Psoas muscle (tissue), 8 donors: ENCODE results near the gene ZNF416. TPM values are rescaled to one million over a fixed set of nuclear protein-coding genes. Genes with fewer than 3 reads are reported as not detected.
A peak's percentile ranks its signal among the peaks of the same experiment; 100 is the strongest.

Source experiments
- ATAC-seq, 4 donors: fragments of 200-7000 bp; cut with Tn5 transposase; one replicate each; pipeline ENCODE4 v1.9.1; 2020; ENCODE audit warnings: moderate library complexity in 3 of 4, mild to moderate bottlenecking in 2 of 4
- DNase-seq, 2 donors: peaks; one replicate each; pipeline ENCODE4 v3.0.0-alpha.2; 2020
- H3K27ac ChIP-seq: fragments of 200-600 bp; one replicate; pipeline ENCODE4 v1.8.0; 2022
- H3K27me3 ChIP-seq, 3 donors: fragments of 200-600 bp in 1 of 3; one replicate each; pipeline versions ENCODE4 v1.6.1 to v1.8.0; 2013 to 2022; ENCODE audit warnings: low read length in 2 of 3, mild to moderate bottlenecking in 2 of 3, moderate library complexity in 1 of 3; ENCODE audit not compliant: insufficient read depth in 3 of 3
- H3K36me3 ChIP-seq, 2 donors: fragments of 200-600 bp in 1 of 2; one replicate each; pipeline versions ENCODE4 v1.6.1 to v1.8.0; 2013 to 2022; ENCODE audit warnings: low read depth in 1 of 2, mild to moderate bottlenecking in 1 of 2, moderate library complexity in 1 of 2; ENCODE audit not compliant: insufficient read depth in 1 of 2
- H3K4me1 ChIP-seq: fragments of 200-600 bp; one replicate; pipeline ENCODE4 v1.8.0; 2022
- H3K4me3 ChIP-seq: fragments of 200-600 bp; one replicate; pipeline ENCODE4 v1.8.0; 2022; ENCODE audit warnings: mild to moderate bottlenecking
- H3K9me3 ChIP-seq: fragments of 200-600 bp; one replicate; pipeline ENCODE4 v1.8.0; 2022
- WGBS, 3 donors: extraction: QIAGEN DNeasy Blood & Tissue Kit; methylation state at CpG; one replicate each; pipeline versions ENCODE4 v1.1.6 to v1.1.7; 2013; 5-methylcytosine and 5-hydroxymethylcytosine counted together
- intact Hi-C, 2 donors: fragments of 100-400 bp; cut with DNase I; formaldehyde crosslinking; loops; one replicate each; pipeline versions ENCODE4 v1.11.0 to v1.14.2; 2022
- long read RNA-seq, 2 donors: library from polyadenylated mRNA; unstranded; transcript quantifications; one replicate each; pipeline ENCODE4 v2.0.0, GENCODE V29; 2021
- polyA plus RNA-seq, 3 donors: library from polyadenylated mRNA; stranded (reverse); fragments of 200-250 nt; gene quantifications; one replicate each; pipeline ENCODE4 v1.2.3, GENCODE V29; 2013
- total RNA-seq, 4 donors: library from RNA; stranded (reverse); fragmentation: NEBNext Ultra II Directional in 2 of 4; extraction: Animal tissue kit (Norgen Biotek cat#: 25700) in 2 of 4; gene quantifications; one replicate each; pipeline versions ENCODE4 v1.2.1 to v1.2.4, GENCODE V29; 2021 to 2023
- TF ChIP-seq, protein P1 (sequence below): fragments of 200-600 bp; IDR thresholded peaks from one replicate; pipeline ENCODE4 v1.8.0; 2022; ENCODE audit warnings: antibody characterized with exemption
- donor health status: healthy with polysubstance abuse.
- donor health status: DM: no; HTN: no; CAD: no; lungs with moderate emphysema.
- donor health status: Bipolar disorder and iron deficiency.
- donor health status: healthy.
- donor health status: DM: yes; HTN: yes; CAD: no.
- donor health status: DM: no; HTN: no; CAD: no.
- donor health status: DM: no; HTN: no; CAD: no.
- donor health status: DM: yes; HTN: yes; CAD: no.

The ZNF416 gene
- total RNA-seq (1 to 10 TPM; 2.1 to 4.0 (median 2.4) TPM), polyA plus RNA-seq (1 to 10 TPM; 1.9 to 2.9 (median 2.3) TPM)
- long read RNA-seq, donor 1, transcript ZNF416-201 (4 exons, 2,561 nt): major isoform, 5 of 5 reads
- long read RNA-seq, donor 1, partial matches to known transcripts: 0 of 5 reads
- long read RNA-seq, donor 1, other reads (novel, unspliced or antisense): 0 of 5 reads
- long read RNA-seq, donor 2, transcript ZNF416-201 (4 exons, 2,561 nt): major isoform, 7 of 9 reads
- long read RNA-seq, donor 2, partial matches to known transcripts: 0 of 9 reads
- long read RNA-seq, donor 2, other reads (novel, unspliced or antisense): 2 of 9 reads

DNA sequence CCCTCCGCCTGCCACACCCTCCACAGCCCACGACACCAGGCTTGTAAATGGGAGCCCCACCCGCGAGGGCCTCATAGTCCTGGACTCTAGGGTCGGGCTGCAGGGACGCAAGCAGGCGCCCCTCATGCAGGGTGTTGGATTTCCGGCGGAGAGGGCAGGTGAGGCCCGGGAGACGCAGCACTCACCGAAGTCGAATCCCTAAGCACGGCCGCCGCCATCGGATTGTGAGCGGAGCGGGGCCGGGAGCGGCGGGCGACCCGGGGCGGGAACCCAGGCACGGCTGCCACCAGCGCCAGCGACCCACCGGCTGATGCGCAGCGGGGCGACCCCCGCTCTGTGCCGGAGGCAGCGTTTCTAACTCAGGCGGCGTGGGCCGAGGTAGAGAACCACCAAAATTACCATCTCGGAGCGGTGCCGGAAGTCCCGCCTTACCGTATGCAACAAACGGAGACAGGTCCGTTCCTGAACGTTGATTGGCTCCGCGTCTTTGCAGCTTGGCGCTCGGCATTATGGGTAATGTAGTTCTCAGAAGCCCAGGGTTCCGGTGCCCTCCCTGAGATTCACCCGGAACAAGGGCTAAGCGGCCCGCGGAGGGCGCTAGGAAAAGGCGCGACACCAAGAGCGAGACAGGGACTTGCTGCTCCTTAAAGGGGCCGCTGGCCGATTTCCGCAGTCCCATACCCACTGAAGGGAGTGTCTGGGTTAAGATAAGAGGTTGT lies at the start of gene ZNF416:
Gene ZNF416, minus strand, starts transcription at position 425 of the 719 bp plus-strand sequence. Its CDS starts 207 bp downstream, at position 218.
- H3K27me3 ChIP-seq: no peaks in the 10 kb centered on the region
- H3K27ac ChIP-seq: peak within 1 kb of the TSS; percentile 76
- H3K4me1 ChIP-seq: peaks cover 16% of the 10 kb centered on the region
- H3K4me3 ChIP-seq: peak within 1 kb of the TSS; percentile 100
- 0% methylated on average over 47 to 62 of the region's 62 CpGs for WGBS, 3 donors
- DNase-seq (peak; percentile 96 to 98), ATAC-seq (peak; percentile 98 to 100 (median 100))
- H3K9me3 ChIP-seq: peaks cover 51% of the 10 kb centered on the region
- intact Hi-C loops: loop anchor here in 1 of 2 donors (2.0 to 5.0 kb wide), 2 partner anchors 18 to 51 kb away; partner anchors contain the start of gene ZNF549
- H3K36me3 ChIP-seq: peaks cover 19 to 34% of the 10 kb centered on the region in 2 donors
- TF ChIP-seq, protein P1, sequence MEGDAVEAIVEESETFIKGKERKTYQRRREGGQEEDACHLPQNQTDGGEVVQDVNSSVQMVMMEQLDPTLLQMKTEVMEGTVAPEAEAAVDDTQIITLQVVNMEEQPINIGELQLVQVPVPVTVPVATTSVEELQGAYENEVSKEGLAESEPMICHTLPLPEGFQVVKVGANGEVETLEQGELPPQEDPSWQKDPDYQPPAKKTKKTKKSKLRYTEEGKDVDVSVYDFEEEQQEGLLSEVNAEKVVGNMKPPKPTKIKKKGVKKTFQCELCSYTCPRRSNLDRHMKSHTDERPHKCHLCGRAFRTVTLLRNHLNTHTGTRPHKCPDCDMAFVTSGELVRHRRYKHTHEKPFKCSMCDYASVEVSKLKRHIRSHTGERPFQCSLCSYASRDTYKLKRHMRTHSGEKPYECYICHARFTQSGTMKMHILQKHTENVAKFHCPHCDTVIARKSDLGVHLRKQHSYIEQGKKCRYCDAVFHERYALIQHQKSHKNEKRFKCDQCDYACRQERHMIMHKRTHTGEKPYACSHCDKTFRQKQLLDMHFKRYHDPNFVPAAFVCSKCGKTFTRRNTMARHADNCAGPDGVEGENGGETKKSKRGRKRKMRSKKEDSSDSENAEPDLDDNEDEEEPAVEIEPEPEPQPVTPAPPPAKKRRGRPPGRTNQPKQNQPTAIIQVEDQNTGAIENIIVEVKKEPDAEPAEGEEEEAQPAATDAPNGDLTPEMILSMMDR: peak; percentile 17

DNA sequence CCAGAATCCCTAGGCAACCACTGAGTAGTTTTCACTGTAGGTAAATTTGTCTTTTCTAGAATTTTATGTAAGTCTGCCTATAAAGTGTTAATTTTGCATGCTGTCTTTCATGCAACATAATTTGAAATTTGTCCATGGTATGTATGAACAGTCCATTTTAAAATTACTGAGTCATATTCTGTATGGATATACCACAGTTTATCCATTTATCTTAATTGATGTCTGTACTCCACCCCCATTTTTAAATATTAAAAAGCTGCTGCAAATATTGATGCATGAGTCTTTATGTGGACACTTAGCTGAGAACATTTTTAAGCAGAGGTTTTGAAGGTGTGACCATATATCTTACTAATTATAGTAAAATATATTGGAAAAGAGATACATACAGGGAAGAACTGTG lies 44.4 kb upstream of the ZNF416 start:
- Histone ChIP-seq H3K36me3 (peaks cover 41 to 63% of the 10 kb centered on the region in 2 donors), H3K27me3 (no peaks in the 10 kb centered on the region), H3K4me3 (no peak overlapping the region), H3K9me3 (peaks cover 98% of the 10 kb centered on the region), H3K4me1 (no peaks in the 10 kb centered on the region), H3K27ac (no peak overlapping the region)
- ATAC-seq (no peak), DNase-seq (no peak)
- TF ChIP-seq, protein P1: no peak
- intact Hi-C loops: no loop called here

DNA sequence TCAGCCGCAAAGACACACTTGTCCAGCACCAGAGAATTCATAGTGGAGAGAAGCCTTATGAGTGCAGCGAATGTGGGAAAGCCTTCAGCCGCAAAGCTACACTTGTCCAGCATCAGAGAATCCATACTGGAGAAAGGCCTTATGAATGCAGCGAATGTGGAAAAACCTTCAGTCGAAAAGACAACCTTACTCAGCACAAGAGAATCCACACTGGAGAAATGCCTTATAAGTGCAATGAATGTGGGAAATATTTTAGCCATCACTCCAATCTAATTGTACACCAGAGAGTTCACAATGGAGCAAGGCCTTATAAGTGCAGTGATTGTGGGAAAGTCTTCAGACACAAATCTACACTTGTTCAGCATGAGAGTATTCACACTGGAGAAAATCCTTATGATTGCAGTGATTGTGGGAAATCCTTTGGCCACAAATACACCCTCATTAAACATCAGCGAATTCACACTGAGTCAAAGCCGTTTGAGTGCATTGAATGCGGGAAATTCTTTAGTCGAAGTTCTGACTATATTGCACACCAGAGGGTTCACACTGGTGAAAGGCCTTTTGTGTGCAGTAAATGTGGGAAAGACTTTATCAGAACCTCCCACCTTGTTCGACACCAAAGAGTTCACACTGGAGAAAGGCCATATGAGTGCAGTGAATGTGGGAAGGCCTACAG lies 42.1 kb upstream of the ZNF416 start:
- H3K4me1 ChIP-seq: no peaks in the 10 kb centered on the region
- no peak overlapping the region for H3K27ac ChIP-seq
- H3K4me3 ChIP-seq: no peak overlapping the region
- WGBS, 3 donors: 98 to 99% (median 99%) methylated on average over 10 of the region's 10 CpGs
- intact Hi-C loops: no loop called here
- no peak for DNase-seq
- peaks cover 98% of the 10 kb centered on the region for H3K9me3 ChIP-seq
- TF ChIP-seq, protein P1: no peak
- no peaks in the 10 kb centered on the region for H3K27me3 ChIP-seq
- ATAC-seq: no peak
- H3K36me3 ChIP-seq: peaks cover 55 to 86% of the 10 kb centered on the region in 2 donors

DNA sequence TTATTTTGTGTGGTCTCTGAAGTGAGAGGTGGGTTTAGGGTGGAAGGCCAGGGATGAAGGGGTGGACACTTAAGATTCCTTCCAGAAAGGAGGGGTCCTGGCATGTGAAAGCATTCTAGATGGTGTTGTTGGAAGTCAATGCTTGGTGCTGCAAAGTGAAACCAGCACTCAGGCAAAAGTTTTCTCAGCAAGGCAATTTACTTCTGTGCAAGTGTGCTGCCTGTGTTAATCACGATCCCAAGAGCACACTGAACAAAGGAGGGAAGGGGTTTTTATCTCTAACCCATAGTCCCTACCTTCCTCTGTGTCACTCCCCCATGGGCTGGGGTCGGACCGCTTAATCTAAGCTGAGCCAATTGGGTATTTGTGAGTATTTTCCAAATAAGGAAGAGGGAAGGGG lies 36.6 kb upstream of the ZNF416 start:
- WGBS, 3 donors: 95 to 100% (median 98%) methylated on average over 3 of the region's 3 CpGs
- H3K4me3 ChIP-seq: peak overlapping the region; percentile 96
- H3K27me3 ChIP-seq: no peaks in the 10 kb centered on the region
- H3K9me3 ChIP-seq: peaks cover 67% of the 10 kb centered on the region
- DNase-seq (no peak), ATAC-seq (no peak)
- H3K4me1 ChIP-seq: no peaks in the 10 kb centered on the region
- intact Hi-C loops: no loop called here
- TF ChIP-seq, protein P1: no peak
- no peak overlapping the region for H3K27ac ChIP-seq
- H3K36me3 ChIP-seq: peaks cover 33 to 47% of the 10 kb centered on the region in 2 donors
